Measurements from ENCODE around the gene SLC22A31.

SLC22A31 gene

GRCh38 chr16:89149386-89149785, 51.0 kb downstream of the SLC22A31 start:
- no peak for DNase-seq (ENCODE audit: low read depth, low spot score)

GRCh38 chr16:89147085-89147817, 53.1 kb downstream of the SLC22A31 start:
- DNase-seq (ENCODE audit: low read depth, low spot score) = no peak

- DNase-seq (ENCODE audit: low read depth, low spot score) = no peak
Measured at GRCh38 chr16:89146211-89147005, 53.9 kb downstream of the SLC22A31 start.

Measured in astrocyte of the hippocampus (primary cell).